ENCODE measurements around the gene PIM3.

PIM3 gene

DNA sequence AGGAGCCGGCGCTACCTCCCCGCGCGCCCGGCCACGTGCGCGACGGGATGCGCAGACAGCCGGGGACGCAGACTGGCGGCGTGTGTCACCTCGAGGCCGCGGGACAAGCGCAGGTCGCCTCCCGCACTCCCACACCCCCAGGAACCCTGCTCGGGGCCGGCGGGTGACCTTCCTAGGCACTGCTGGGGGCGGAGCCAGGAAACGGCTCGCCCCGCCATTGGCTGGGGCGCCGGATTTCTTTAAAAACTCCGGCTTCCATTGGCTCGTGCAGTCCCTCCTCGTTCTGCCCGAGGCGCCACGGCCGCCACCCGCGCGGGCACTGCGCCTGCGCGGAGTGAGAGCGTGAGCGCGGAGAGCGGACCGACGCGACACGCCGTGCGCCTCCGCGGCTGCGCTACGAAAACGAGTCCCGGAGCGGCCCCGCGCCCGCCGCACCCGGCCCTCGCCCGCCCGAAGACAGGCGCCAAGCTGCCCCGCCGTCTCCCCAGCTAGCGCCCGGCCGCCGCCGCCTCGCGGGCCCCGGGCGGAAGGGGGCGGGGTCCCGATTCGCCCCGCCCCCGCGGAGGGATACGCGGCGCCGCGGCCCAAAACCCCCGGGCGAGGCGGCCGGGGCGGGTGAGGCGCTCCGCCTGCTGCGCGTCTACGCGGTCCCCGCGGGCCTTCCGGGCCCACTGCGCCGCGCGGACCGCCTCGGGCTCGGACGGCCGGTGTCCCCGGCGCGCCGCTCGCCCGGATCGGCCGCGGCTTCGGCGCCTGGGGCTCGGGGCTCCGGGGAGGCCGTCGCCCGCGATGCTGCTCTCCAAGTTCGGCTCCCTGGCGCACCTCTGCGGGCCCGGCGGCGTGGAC, at the start of gene PIM3:
PIM3 (plus strand) TSS at position 614 of the 846 bp plus-strand sequence; CDS start at position 790, 176 bp downstream.
- DNase-seq: peak; percentile 95 to 96

DNA sequence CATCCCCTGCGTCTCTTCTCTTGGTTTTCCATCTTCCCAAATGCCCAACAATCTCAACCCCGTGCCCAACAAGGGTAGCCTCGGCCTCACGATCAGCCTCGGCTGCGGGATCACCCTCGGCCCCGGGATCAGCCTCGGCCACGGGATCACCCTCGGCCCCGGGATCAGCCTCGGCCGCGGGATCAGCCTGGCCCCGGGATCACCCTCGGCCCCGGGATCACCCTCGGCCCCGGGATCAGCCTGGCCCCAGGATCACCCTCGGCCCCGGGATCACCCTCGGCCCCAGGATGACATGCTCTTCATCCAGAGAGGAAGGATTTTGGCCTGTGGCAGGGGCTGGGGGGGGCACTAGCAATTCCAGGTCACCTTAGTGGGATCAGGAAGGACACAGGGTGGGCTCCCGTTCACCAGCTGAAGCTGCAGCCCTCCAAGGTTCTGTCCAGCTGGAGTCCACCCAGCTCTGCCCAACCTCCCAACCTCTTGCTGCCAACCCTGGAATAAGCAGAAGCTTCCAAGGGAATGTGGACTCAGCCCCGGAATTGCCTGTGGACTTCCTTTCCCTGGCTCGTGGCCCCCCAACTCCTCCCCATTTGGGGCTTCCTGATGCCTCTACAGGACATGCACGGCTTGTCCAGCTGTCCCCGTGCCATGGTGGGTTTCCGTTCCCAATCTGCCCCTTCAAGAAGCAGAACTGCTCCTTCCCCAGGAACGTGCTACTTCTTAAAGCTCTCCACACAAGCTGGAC, 48.5 kb upstream of the PIM3 start:
- no peak for DNase-seq

DNA sequence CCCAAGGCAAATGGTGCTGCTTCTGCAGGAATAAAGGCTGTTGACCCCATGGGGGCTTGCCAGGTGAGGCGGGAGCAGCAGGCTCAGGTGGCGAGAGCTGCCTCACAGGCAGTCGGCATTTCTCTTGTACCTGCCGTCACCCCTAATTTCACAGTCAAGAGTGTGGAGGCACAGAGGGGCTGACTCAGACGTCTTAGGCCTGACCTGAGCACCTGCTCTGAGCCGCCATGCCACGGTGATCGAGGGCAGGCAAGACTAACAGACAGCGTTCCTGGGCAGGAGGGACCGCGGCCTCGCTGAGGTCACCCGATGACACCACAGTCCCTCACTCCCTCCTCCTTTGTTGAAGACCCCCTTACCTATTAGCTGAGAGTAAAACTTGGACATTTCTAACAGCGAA, 47.5 kb upstream of the PIM3 start:
- no peak for DNase-seq

DNA sequence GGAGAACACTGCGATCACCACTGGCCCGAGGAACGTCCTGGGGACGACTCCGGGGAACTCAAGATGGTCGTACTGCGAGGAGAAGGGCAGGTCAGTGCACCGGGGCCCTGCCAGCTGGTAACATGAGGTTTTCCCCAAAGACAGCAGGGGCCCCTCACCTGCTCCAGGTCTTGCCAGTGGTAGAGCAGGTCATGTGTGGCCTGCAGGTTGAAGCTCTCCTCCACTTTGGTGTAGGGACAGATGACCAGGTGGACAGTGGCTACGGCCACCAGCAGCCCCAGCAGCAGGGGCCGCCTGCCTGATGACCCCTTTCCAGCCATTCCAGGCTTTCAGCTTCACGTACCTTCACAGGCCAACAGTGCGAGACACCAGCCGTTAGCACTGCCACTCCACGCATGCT, 47.1 kb upstream of the PIM3 start:
- DNase-seq: no peak

DNA sequence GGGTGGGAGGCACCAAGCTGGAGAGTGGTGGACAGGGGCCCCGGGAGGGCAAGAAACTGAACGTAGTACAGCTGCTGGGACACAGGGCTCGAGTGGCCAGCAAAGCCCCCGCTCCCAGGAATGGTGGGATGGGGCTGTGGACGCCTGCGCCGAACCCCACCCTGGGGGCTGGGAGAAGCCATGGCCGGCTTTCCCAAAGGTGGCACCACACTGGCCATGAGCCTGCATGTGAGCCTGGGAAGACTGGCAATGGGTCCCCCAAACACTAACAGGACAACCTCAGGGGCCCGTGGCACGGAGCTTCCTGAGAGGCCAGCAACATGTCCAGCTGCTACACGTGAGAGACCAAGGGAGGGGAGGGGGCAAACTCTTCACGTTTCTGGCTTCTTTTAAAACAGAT, 46.3 kb upstream of the PIM3 start:
- no peak for DNase-seq

DNA sequence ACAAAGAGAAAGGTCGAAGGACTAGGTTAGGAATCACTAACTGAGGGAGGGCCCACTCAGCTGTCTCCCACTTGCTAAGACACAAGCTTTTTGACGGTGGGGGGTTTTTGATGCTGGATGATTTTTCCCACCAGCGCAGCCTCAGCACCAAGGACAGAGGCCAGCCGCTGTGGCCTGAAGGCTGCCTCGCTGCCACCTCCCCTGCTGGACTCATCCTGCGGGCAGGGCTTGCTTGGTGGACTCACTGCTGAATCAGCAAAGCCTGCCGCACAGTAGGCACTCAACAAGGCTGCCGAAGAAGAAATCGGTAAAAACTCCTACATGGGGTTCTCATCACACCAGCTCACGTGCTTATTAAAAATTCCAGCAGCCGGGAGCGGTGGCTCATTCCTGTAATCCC, 45.0 kb upstream of the PIM3 start:
- DNase-seq: no peak

DNA sequence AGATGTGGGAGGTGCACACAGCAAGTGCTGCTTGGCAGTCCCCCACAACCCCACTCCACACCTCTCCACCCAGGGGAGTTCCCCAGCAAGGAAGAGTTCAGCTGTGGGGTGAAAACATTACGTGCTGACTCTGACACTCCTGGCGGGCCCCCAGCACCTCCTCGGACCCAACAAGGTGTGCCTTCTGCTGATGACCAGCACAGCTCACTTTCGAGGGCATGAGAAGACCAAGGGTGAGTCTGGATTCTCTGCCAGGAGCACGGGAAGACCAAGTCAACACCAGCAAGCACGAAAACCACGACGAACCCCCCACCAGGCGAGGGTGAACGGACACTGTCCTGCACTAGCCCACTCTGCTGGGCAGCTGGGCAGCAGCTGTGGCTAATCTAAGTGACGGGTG, 43.7 kb upstream of the PIM3 start:
- no peak for DNase-seq

DNA sequence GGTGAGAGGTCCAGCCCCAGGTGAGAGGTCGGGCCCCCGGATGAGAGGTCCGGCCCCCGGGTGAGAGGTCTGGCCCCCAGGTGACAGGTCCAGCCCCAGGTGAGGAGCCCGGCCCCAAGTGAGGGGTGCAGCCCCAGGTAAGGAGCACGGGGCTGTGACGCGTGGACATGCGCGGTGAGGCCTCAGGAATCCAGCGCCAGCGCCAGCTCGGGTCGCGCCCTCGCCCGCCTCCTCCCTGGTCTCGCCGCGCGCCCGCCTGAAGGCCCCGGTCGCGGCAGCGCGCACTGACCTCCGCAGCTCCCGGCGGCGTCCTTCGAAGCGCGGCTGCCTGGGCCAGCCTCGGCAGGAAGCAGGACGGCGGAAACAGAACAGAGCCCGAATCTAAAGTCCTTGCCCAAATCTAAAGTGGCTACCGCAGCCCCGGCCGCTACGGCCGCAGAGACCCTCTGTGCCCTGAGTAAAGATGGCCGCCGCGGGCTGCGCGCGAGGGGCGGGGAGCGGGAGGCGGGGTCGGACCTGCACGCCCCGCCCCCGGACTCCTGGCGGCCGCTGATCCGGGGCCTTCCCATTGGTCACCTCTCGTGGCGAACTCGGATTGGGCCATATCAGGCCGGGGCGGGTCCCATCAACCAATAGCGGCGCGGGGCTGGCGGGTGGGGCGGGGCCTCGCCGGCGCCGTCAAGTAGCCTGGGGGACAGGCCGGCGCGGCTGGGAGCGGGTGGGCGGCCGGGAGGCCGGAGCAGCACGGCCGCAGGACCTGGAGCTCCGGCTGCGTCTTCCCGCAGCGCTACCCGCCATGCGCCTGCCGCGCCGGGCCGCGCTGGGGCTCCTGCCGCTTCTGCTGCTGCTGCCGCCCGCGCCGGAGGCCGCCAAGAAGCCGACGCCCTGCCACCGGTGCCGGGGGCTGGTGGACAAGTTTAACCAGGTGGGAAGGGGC, 42.3 kb upstream of the PIM3 start, which contains the start of the genes ALG12 and CRELD2:
ALG12 (minus strand) TSS at position 465 of the 937 bp plus-strand sequence. CDS start 4,673 bp downstream, outside the sequence.
CRELD2 (plus strand) TSS at position 661 of the 937 bp plus-strand sequence; CDS start at position 797, 136 bp downstream.
- peak; percentile 92 to 94 for DNase-seq

DNA sequence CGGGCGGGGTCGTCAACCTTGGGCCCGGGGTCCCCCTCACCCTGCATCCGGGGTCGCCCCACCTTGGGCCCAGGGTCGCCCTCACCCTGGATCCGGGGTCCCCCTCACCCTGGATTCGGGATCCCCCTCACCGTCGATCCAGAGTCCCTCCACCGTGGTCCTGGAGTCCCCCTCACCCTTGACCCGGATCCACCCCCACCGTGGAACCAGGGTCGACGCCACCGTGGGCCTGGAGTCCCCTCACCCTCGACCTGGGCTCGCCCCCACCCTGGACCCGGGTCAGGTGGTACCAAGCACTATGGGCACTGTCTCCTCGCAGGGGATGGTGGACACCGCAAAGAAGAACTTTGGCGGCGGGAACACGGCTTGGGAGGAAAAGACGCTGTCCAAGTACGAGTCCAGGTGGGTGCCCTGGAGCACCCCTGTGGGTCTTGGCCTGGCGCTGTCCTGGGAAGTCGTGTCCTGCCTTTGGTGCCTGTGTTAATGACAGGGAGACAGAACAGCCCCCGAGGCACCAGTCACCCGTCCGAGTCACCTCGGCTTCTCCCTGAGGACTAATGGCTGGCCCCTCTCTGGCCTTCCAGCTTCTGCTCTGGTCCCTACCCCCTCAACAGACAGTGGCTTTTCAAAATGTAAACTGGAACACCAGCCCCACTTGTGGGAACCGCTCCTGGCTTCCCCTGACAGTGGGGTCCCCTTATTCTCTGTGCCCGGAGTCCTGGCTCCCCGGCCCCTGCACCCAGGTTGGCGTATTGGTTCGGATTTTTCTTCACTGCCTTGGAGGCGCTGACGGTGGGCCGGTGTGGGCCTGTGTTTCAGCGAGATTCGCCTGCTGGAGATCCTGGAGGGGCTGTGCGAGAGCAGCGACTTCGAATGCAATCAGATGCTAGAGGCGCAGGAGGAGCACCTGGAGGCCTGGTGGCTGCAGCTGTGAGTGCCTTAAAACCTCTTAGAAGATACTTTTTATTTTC, 41.4 kb upstream of the PIM3 start:
- no peak for DNase-seq

DNA sequence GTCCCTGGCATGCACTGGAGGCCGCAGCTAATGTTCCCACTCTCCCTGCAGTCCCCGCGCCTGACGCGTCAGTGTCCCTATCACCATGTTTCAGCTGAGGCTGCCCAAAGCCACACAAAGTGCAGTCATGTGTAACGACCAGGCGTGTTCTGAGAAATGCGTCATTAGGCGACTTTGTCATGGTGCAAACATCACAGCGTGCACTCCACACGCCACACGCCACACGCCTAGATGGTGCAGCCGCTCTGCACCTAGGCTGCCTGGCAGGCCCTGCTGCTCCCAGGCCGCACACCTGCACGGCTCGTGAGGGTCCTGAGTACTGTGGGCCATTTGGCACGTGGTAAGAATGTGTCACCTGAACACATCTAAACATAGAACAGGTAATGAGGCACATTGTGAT, 39.7 kb upstream of the PIM3 start:
- no peak for DNase-seq

DNA sequence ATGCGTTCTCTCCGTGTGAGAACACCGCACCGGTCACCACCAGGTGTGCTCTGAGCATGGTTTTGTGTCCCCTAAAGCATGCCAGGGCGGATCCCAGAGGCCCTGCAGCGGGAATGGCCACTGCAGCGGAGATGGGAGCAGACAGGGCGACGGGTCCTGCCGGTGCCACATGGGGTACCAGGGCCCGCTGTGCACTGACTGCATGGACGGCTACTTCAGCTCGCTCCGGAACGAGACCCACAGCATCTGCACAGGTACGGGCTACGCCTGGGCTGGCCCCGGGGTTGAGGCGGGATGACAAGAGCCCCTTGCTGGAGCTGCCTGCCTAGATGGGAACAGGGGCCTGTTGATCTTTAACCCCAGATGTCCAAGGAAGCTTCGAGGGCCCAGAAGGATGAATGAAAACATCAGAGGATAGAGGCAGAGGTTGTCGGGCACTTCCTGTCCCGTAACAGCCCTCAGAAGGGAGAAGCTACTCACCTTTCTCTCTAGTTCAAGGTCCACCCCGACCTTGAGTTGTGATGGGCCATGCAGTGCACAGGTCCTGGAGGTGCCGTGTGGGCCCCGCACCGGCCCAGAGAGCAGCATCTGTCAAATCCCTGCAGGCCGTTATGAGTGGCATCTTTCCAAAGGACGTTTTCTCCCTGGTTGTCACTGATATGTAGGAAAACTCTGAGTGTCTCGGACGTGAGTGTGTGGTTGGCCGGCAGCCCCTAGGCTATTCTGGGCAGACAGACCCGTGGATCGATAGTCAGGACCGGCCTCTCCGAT, 38.9 kb upstream of the PIM3 start:
- no peak for DNase-seq

DNA sequence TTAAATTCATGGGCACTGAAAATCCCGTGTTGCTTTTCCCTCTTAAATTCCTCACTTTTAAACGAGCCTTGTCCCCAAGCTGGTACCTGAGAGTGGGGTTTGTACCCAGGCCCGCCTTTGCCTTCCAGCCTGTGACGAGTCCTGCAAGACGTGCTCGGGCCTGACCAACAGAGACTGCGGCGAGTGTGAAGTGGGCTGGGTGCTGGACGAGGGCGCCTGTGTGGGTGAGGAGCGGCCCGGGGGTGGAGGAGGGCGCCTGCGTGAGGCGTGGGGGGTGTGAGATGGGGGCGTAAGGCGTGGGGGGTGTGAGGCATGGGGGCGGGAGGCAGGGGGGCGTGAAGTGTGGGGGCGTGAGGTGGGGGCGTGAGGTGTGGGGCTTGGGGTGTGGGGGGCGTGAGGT, 38.1 kb upstream of the PIM3 start:
- no peak for DNase-seq

DNA sequence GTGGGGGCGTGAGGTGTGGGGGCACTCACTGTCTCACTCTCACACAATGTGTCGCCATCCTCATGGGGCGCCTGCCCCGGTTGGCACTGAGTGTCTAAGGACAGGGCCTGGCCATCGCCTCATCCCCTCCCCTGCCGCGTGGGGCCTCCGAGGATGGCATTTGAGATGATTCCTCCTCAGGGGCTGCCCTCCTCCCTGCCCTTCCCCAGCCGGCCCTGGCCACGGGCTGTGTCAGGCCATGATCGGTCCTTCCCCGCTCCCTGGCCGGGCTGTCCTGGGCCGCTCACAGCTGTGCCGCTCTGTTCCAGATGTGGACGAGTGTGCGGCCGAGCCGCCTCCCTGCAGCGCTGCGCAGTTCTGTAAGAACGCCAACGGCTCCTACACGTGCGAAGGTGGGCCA, 37.6 kb upstream of the PIM3 start:
- no peak for DNase-seq

DNA sequence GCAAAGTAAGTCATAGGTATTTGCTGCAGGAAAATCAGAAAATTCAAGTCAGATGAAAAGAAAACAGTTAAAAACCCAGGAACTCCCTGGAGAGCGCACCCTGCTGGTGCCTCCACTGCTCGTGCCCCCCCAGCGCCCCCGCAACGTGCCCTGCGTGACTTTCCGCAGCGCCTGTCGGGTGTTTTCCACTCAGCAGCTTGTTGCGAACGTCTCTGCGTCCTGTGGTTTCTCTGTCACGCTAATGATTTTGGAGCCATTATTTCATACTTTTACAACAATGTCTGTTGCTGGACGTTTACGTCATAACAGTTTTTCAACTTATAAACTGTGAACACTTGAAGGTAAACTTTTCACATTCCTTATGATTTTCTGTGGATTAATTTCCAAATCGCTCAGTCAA, 37.1 kb upstream of the PIM3 start:
- no peak for DNase-seq

DNA sequence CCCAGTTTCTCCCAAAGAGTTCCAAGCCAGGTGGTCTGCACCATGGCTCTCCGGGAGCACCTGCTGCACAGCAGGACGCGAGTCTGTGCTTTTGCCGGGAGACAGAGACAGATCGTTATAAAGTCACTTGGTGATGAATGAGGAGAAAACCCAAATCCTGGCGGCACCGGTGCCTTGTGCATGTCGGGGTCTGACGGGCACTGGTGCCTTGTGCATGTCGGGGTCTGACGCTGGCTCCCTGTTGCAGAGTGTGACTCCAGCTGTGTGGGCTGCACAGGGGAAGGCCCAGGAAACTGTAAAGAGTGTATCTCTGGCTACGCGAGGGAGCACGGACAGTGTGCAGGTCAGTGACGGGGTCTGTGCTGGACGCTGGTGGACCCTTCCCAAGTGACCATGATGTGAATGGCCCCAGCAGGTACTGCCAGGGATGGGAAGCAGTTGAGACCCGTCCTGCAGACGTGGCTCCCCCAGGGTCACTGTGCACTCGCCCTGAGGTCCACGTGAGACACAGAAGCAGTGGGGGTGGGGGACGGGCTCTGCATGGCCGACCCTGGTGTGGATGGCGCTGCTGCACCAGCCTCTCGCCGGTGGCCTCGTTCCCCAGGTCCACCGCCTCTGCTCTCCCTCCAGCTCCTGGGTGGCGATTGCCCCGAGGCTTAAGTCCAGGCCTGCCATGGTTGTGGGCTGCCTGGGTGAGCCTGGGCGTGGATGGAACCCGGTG, 36.3 kb upstream of the PIM3 start:
- DNase-seq: no peak

DNA sequence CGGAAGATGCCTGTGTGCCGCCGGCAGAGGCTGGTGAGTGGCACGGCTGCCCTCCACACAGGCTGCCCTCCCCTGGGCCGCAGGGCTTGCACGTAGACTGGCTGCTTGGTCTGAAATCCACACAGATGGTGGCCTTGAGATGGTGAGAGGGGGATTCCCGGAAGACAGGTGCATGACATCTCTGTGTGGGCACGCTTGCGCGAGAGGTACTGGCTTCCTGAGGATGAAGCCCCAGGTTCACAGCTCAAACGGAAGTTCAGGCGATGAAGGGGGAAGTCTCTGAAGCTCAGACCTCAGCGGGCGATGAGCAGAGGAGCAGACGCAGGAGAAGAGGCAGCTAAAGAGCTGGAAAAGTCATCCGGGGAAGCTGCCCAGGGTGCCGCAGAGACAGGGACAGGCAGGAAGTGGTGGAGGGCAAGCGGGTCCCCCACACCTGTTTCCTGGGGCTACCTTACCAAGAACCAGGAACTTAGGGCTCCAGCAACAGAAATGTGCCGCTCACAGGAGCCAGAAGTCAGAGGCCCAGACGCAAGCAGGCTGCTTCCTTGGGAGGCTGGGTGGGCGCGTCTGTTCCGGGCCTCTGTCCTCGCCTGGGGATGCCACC, 34.9 kb upstream of the PIM3 start:
- DNase-seq: peak; percentile 90

DNA sequence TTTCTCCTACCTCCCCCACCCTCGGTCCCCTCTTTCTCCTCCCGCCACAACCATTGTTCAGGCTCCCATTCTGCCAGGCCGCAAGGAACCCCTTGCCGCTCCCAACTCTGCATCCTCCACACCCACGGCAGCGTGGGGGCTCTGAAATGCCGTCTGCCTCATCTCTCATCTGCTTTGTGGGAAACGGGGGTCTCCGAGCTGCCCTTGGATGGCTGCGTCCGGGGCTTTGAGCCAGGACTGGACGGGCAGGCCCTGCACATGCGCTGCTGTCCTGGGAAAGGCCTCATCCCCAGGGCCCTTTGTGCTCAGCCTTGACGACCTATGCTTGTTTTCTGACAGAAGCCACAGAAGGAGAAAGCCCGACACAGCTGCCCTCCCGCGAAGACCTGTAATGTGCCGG, 33.7 kb upstream of the PIM3 start:
- DNase-seq: no peak

DNA sequence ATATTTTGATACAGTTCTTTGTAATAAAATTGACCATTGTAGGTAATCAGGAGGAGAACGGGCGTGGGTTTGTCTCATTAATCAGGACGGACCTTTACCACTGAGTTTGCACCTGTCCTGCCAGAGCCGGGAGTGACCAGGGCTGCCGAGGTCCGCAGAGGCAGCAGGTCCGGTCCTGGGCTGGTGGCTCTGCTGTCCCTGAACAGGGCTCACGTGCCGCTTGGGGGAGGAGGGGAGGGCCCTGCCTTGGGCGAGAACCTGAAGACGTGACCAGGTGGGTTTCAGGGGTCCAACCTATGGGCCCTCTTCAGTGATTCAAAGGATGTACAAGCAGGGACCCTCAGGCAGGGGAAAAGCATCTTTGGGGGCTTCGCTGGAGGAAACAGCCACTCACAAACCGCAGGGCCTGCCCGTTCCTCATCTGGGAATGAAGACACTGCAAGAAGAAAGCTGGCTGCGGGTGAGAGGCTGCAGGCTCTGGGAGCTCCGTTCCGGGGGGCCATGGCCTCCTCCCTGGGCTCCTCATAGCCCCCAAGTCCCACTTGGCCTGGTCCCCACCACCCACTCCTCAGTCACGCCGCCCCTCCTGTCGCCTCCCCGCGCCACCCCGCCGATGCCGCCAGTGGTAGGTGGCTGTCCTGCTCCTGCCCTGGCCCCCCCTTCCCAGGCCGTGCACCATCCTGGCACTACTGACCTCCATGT, 32.9 kb upstream of the PIM3 start:
- no peak for DNase-seq

DNA sequence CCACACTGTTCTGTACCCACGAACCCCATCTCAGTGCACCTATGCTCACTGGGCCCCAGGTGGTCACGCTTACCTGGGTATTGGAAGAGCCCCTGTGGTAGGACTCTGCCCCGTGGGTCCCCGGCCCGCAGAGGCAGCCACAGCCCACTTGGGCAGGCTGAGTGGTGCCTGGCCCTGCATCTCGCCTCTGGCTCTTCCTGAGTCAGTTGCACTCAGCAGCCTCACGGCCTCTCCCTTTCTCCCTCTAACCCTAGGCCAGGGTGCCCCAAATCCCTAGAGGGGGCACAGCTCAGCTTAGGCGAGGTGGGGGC, 32.4 kb upstream of the PIM3 start:
- no peak for DNase-seq
